GM19099 (cell line): ENCODE data around the gene OSTF1.

Source experiments
- POLR2A ChIP-seq: IDR thresholded peaks from 3 replicates; pipeline ENCODE4 v1.6.1; 2011; ENCODE audit warnings: low read depth; ENCODE audit not compliant: insufficient read length; ENCODE audit errors: extremely low read depth

The OSTF1 gene

DNA sequence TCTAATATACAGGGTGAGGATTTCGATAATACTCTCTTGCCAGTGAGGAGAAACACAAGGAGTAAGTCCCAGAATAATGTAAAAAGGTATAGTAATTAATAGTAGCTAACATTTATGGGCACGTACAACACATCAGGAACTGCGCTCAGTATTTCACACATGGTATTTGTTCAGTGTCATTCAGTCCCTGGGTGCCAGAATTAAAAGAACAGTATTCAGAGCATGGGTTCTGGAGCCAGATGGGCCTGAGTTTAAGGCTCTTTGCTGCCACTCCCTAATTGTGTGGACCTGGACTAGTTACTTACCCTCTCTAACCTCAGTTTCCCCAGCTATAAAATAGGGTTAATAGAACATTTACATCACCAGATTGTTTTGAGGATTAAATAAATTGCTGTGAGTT is 16.3 kb downstream of the OSTF1 start:
- no peak for TF ChIP-seq POLR2A

DNA sequence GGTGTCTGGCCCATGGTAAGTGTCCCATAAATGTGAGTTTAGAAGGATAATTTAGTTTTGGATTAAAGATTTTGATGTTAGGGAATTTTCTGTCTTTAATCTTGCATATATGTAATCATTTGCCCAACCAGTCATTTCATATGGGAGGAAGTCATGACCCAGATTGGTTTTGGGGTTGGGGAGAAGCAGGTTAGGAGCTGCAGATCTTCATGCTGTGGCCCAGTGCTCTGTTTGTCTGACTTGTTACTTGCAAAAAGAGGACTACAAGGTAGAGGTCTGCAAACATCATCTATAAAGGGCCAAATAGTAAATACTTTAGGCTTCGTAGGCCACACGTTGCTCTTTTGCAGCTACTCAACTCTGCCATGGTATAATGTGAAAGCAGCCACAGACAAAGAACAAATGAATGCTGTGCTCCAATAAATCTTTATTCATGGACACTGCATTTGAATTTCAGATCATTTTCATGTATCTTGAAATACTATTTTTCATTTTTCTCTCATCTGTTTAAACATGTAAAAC is 16.8 kb downstream of the OSTF1 start:
- TF ChIP-seq POLR2A: no peak

DNA sequence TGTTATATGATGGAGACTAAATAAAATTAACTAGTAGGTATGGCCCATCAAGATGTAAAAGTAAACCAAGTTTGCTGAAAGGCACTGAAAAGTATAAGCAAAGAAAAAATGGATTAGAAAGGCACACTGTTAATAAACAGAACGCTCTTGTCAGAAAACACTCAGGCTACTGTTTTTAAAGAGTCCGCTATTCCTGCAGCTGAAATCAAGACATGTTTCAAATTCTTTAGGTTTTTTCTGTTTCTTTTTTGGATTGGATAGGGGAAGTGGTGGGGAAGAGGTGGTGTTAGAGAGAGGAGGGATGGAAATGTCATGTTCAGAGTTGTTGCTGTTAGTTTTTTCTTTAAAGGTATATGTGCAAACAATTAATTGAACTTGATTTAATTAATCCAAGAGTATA is 17.5 kb downstream of the OSTF1 start:
- TF ChIP-seq POLR2A: no peak

DNA sequence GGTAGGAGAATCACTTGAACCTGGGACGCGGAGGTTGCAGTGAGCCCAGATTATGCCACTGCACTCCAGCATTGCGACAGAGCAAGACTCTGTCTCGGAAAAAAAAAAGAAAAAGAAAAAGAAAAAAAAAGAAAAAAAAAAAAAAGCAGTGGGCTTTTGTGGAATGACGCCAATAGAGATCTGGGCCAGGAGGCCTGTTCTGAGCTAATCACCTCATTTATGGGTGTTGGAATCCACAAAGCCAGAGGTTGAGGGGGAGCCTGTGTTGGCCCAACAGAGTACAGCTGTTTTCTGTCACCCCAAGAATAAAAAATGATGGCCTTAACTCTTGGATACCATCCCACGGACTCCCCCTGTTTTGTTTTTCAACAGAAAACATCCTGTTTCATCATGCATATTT is 18.5 kb downstream of the OSTF1 start:
- TF ChIP-seq POLR2A: no peak

DNA sequence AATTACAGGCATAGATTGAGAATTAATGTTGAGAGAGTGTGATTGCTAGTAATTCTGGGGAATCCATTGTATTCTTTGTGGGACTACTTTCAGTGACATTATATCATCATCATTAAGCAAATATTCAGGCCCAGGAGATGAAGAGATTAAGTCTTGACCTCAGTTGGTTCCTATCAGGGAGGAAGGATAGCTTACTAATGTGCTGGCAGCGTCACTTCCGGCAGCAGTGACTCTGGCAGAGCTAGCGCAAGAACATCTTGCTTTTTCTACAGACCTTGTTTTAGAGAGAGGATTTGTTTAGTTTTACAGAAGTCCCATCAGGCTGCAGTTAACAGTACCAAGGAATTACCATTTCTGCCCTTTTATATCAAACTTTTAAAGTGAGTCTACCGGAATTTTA is 20.3 kb downstream of the OSTF1 start:
- TF ChIP-seq POLR2A: no peak

DNA sequence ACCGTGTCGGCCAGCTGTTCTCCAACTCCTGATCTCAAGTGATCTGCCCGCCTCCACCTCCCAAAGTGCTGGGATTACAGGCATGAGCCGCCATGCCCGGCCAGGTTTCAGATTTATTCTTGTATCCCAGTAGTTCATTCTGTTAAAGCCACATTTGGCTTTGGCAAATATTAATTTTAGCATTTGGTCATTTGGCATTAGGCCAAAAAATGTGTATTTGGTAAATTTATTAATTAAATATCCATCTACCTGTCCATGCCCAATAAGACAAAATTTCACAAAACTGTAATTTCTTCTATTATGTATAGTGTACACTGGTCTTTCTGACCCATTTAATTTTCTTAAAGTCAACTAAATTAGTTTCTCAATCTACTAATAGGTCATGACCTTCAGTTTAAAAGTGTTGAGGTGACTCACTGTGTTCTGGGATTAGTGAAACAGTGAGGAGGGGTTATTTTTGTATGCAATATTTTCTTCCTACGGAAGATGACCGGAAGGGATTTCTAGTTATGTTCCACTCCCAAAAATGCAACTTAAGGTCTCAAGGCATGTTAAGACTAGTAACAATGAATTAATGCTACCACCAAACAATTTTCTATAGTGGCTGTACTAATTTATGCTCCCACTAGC is 21.0 kb downstream of the OSTF1 start:
- no peak for TF ChIP-seq POLR2A

DNA sequence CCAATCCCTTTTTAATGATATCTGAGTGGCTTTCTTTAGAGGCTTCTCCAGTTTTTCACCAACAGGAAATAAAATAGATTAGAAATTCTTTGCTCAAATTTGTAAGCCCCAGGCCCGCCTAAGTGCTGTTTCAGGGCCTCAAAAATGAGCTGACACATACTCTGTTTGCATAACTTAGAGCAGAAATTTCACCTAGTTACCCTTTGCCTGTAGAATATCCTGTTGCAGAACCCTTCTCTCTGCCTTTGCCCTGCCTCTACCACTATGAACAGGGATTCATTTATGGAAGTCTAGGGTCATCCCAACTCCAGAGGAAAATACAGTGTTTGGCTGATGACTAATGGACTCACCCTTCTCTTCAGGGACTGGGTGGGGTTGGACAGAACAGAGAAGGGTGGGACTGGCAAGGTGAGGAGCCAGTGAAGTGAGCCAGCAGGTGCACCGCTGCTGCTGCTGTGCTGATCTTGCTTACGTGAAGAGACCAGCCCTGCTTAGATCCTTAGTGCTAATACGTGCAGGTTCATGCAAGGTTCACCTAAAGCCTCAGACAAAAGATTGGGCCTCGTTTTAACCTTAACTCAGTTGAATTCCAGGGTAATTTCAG is 22.8 kb downstream of the OSTF1 start:
- no peak for TF ChIP-seq POLR2A

DNA sequence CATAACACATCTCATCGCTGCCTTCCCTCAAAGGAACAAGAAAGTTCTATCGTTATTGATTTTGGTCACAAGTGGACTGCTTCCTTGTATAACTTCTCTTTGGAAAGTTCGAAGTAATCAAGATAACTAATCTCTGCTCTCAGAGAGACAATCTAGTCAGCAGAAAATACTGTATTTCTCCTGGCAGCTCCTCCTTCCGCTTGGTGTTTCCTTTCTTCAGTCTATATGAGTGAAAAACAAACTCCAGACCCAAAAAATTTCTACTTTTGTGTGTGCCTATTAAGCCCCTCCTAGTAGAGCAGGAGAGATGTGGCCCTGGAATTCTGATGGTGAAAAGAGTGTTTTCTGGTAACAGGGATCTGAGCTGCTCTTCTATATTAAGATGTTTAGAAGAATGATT is 24.5 kb downstream of the OSTF1 start:
- TF ChIP-seq POLR2A: no peak

DNA sequence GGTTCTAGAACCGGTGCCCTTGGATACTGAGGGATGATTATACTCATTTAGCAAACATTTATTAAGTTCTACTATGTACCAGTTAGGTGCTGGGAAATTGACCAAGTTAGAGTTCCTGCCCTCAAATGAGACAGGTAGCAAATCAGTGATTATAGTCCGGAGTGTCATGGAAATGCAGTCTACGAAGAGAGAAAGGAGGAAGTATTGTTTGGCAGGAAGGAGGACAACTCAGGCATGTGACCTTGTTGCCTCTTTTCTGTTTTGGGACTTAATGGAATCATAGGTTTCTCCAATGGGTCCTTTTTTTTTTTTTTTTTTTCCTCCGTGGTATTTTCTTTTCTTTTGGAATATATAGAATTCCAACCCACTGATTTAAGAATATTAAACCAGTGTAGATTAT is 28.0 kb downstream of the OSTF1 start:
- TF ChIP-seq POLR2A: no peak

DNA sequence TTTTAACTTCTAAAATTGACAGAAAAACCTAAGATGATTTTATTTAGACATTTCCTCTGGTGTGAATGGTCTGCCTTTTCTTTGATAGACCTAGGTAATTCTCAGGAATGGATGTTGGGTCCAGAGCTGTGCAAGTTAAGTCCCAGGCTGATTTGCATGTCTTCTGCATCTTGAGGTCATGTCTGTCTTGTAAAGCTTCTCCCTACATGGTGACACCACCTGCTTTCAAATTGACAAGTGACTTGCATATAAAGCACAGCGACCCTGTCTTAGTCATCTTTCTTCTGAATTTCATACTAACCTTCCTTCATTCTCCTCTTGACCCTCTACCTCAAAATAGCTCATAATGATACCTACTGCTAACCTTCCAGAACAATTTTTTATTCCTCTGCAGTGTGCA is 29.2 kb downstream of the OSTF1 start:
- no peak for TF ChIP-seq POLR2A

DNA sequence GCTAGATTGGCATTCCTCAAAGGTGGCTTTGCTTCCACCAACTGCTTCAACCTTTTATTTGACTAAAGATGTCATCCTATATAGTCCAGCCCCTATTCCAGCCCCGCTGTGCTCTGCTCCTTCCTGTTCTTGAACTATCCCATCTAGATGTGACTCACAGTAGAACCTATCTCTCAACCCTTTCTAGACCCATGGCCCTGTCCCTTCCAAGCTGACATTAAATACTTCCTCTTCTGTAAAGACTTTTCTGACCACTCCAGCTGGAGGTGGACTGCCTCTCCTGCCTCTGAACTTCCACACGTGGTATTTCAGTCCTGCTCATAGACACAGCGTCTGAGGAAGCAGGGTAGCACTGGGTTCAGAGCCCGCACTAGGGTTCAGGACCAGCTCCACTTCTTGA is 32.4 kb downstream of the OSTF1 start:
- TF ChIP-seq POLR2A: no peak

DNA sequence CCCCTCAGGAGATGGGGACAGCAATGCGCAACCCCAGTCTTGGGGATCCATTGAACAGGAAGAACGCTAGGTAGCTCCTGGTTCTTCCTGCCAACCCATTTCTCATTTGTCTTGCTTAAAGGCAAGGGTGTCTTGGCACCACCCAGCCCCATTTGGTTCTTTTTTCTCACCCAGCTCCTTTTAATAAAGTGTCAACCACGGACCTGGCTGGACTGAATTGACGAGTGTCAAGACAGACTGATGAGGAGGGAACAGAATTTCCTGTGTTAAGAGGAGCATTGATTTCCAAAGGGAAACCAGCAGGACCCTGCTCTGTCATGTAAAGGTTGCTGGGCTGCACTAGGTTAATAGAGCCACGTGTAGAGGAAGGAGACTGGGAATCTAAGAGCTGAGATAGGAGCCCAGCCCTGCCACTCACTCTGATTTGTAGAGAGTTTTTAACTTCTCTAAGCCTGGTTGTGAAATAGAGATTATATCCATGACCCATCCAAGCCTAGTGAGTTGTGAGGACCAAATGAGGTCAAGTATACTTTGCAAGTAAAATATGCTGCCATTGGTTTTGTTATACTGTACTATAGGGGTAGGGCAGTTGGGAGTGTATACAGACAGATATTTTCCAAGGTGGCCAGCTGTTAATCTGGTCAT is 33.7 kb downstream of the OSTF1 start:
- TF ChIP-seq POLR2A: no peak

DNA sequence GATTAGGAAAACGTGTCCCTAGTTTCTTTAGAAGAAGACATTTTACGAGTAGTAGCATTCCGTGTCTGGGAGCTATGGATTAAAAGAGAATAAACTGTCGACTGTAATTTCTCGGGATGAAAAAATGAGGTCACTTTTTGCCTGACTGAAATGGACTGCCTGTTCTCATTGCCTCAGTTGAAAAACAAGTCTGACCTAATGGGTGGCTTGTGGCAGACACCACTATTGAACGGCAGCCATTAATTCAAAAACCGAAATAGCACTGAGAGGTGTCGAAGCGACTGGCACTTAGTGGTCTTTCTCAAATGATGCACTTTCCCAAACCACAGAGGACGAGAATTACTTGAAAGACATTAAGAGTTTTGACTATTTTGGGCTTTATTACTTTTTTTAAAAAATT is 35.4 kb downstream of the OSTF1 start:
- TF ChIP-seq POLR2A: no peak

DNA sequence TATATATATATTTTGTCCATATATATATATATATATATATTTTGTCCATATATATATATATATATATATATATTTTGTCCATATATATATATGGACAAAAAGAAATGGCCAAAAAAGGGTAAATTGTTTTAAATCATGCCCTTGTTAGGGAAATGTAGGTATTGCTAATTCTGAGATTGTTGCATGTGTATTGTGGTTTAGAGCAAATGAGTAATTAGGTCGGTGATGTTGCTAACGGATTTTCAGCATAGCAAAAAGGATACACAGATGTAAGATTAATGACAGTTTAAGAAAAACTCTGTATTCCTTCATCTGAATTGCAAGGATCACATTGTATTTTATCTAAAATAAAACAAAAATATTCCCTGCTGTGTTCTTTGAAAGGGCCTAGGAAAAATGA is 40.2 kb downstream of the OSTF1 start:
- no peak for TF ChIP-seq POLR2A

DNA sequence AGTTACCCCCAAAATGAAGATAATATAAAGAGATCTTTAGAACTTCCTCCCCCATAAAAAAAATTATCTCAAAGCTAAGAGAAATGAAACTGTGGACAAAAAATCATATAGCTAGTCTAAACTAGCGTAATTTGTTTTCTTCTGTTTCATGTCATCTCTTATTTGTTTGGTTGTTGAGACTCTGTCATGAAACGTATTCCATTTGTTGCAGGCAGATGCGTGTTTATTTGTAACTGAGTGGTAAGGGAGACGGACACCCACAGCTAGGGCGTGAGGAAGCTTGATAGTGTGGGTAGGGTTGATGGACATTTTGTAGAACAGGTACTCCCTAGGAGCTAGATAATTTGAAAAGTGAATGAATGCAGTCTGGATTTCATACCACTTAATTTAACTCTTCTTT is 41.9 kb downstream of the OSTF1 start:
- TF ChIP-seq POLR2A: no peak

DNA sequence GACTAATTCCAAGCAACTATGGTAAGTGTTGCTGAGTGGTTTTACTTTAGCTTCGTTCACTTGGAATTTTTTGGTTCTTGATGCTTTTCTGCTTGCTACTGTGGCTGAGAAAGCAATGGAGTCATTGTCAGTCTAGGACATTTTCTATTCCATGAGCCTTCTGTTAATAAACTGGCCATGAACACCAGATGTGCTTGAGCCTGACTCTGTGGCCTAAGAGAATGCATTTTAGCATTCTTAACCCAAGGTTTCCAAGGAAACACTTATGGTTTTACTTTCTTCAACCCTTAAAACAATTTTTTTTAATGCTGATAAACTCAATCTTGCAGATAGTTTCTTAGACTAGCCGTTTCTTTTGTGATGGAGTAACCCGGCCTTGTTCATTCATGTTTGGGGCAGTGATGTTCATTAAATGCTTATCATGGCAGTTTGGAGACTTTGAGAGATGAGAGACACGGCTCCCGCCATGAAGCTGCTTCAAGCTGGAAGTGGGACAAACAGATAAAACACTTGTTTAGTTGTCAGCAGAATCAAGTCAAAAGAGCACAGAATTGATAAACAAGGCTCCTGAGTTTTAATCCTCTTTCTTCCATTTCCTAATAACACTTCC is 42.4 kb downstream of the OSTF1 start:
- no peak for TF ChIP-seq POLR2A
